Bronchial epithelial cell (primary cell): ENCODE measurements around the gene C16orf90. TPM values are rescaled to one million over a fixed set of nuclear protein-coding genes. Genes with fewer than 3 reads are reported as not detected.

Experiments used
- DNase-seq: peaks from one replicate; pipeline ENCODE4 v3.0.0-alpha.2; 2010; ENCODE audit warnings: low read depth
- FAIRE-seq: peaks from 2 replicates; lab custom pipeline; 2011; peaks lifted over from hg19 to GRCh38; lab: Jason Lieb, UNC
- H3K27me3 ChIP-seq: 2 replicates; pipeline ENCODE4 v1.5.1; 2011; ENCODE audit warnings: low read length; ENCODE audit not compliant: control insufficient read depth, insufficient read depth
- H3K36me3 ChIP-seq: 2 replicates; pipeline ENCODE4 v1.5.1; 2011; ENCODE audit warnings: low read length; ENCODE audit not compliant: control insufficient read depth, insufficient read depth
- H3K4me3 ChIP-seq: 2 replicates; pipeline ENCODE4 v1.5.1; 2011; ENCODE audit warnings: mild to moderate bottlenecking, low read depth, low read length, control low read depth
- total RNA-seq: library from RNA; depleted of rRNA; stranded (reverse); fragments of >200 nt; gene quantifications from 2 replicates; pipeline ENCODE4 v1.2.1, GENCODE V29; 2014
- TF ChIP-seq, protein P1 (sequence below): IDR thresholded peaks from 2 replicates; pipeline ENCODE4 v1.5.1; 2011; ENCODE audit warnings: mild to moderate bottlenecking, moderate library complexity, low read length, control low read depth, inconsistent platforms; ENCODE audit not compliant: insufficient read depth, severe bottlenecking

Gene C16orf90
- total RNA-seq, 1 donor from 2014 or later: not detected

GRCh38 chr16:3444032-3444388 is 51.3 kb downstream of the C16orf90 start:
- DNase-seq (peak; percentile 80), FAIRE-seq (peak; percentile 76)
- peaks cover 4% of the 10 kb centered on the region for H3K36me3 ChIP-seq
- no peaks in the 10 kb centered on the region for H3K27me3 ChIP-seq
- TF ChIP-seq, protein P1, sequence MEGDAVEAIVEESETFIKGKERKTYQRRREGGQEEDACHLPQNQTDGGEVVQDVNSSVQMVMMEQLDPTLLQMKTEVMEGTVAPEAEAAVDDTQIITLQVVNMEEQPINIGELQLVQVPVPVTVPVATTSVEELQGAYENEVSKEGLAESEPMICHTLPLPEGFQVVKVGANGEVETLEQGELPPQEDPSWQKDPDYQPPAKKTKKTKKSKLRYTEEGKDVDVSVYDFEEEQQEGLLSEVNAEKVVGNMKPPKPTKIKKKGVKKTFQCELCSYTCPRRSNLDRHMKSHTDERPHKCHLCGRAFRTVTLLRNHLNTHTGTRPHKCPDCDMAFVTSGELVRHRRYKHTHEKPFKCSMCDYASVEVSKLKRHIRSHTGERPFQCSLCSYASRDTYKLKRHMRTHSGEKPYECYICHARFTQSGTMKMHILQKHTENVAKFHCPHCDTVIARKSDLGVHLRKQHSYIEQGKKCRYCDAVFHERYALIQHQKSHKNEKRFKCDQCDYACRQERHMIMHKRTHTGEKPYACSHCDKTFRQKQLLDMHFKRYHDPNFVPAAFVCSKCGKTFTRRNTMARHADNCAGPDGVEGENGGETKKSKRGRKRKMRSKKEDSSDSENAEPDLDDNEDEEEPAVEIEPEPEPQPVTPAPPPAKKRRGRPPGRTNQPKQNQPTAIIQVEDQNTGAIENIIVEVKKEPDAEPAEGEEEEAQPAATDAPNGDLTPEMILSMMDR: no peak
- H3K4me3 ChIP-seq: peak overlapping the region; percentile 57

Other genes starting within 250 kb of the C16orf90 start
- gene MEFV, start 238.9 kb downstream of the C16orf90 start, total RNA-seq: not detected in 2 replicates
- gene ZNF263, start 212.0 kb downstream of the C16orf90 start, total RNA-seq: 46.6 and 60.6 TPM in 2 replicates
- gene TIGD7, start 190.1 kb downstream of the C16orf90 start, total RNA-seq: 2.4 and 5.5 TPM in 2 replicates
- gene ZNF75A, start 190.0 kb downstream of the C16orf90 start, total RNA-seq: 22.9 and 23.2 TPM in 2 replicates
- not detected in 2 replicates for gene OR2C1, start 139.6 kb downstream of the C16orf90 start, total RNA-seq
- gene ZSCAN32, start 94.5 kb downstream of the C16orf90 start, total RNA-seq: 15.6 and 17.4 TPM in 2 replicates
- 4.2 TPM in 2 replicates for gene ZNF174, start 94.3 kb downstream of the C16orf90 start, total RNA-seq
- 1.3 and 1.9 TPM in 2 replicates for gene ZNF597, start 52.0 kb downstream of the C16orf90 start, total RNA-seq
- gene NAA60, start 51.8 kb downstream of the C16orf90 start, total RNA-seq: 5.0 and 10.0 TPM in 2 replicates
- gene CLUAP1, start 5.5 kb upstream of the C16orf90 start, total RNA-seq: 8.2 and 16.9 TPM in 2 replicates
- not detected in 2 replicates for gene NLRC3, start 81.9 kb upstream of the C16orf90 start, total RNA-seq
- gene SLX4, start 116.1 kb upstream of the C16orf90 start, total RNA-seq: 1.3 and 2.4 TPM in 2 replicates
- gene DNASE1, start 159.2 kb upstream of the C16orf90 start, total RNA-seq: 6.8 and 12.3 TPM in 2 replicates
- gene TRAP1, start 222.0 kb upstream of the C16orf90 start, total RNA-seq: 98.4 and 111 TPM in 2 replicates